Measurements from ENCODE around the gene KY. TPM values are rescaled to one million over a fixed set of nuclear protein-coding genes. Genes with fewer than 3 reads are reported as not detected.

KY gene
- total and polyA plus RNA-seq, 2 of the 8 experiments (the other 6 are each of a cell fraction or from before 2014, with no cell fraction given), result not detected

- no peak overlapping the region for H4K5ac ChIP-seq (ENCODE audit: insufficient read length, low read depth, low read length)
- DNase-seq (ENCODE audit: low read depth in 1 of 2, low spot score in 2 of 2) (no peak), FAIRE-seq (no peak)
- H3K56ac ChIP-seq (replicated peaks; ENCODE audit: insufficient read length, low read depth, low read length), result no peak overlapping the region
- no peaks in the 10 kb centered on the region; a peak in 1 of 7 replicates for H3K27me3 ChIP-seq (replicated peaks in 1 of 4; ENCODE audit: control insufficient read depth in 3 of 4, extremely low read depth in 1 of 4, insufficient read depth in 3 of 4, low read length in 3 of 4)
- WGBS, 2 experiments (ENCODE audit: extremely low coverage in 1 of 2, insufficient coverage in 1 of 2, insufficient read length in 1 of 2, insufficient replicate concordance in 2 of 2, low coverage in 1 of 2, low lambda C conversion rate in 2 of 2, missing lambda C conversion rate in 1 of 2), result 87% methylated on average over 4 of the region's 4 CpGs; no CpG with 5 or more reads in 1 of the 2 experiments
- H3K18ac ChIP-seq (ENCODE audit: extremely low read depth, low read length), result no peak overlapping the region
- H2AK5ac ChIP-seq (ENCODE audit: low read depth, low read length), result no peak overlapping the region
- H3K4me2 ChIP-seq (ENCODE audit: insufficient read depth in 1 of 2, low read depth in 2 of 2, low read length in 2 of 2), result no peak overlapping the region
- POLR2A ChIA-PET (ENCODE audit: partially characterized antibody), result interaction anchor here (0.7 kb wide), 1 partner anchor 14 kb away, joined by 3 read pairs; no protein-coding TSS in a partner anchor
- H3K79me2 ChIP-seq (ENCODE audit: control insufficient read depth in 1 of 2, insufficient read depth in 2 of 2, low read length in 2 of 2), result no peaks in the 10 kb centered on the region
- H3K36me3 ChIP-seq (ENCODE audit: control insufficient read depth in 2 of 4, insufficient read depth in 4 of 4, low read length in 3 of 4), result no peaks in the 10 kb centered on the region
- no peak for TF ChIP-seq KDM5A (IDR thresholded peaks at IDR 0.05; ENCODE audit: low read length)
- no peak for TF ChIP-seq TCF12 (IDR thresholded peaks at IDR 0.05; ENCODE audit: low read depth, low read length)
- TF ChIP-seq, protein P1, sequence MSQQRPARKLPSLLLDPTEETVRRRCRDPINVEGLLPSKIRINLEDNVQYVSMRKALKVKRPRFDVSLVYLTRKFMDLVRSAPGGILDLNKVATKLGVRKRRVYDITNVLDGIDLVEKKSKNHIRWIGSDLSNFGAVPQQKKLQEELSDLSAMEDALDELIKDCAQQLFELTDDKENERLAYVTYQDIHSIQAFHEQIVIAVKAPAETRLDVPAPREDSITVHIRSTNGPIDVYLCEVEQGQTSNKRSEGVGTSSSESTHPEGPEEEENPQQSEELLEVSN (IDR thresholded peaks at IDR 0.05), result no peak
- TF ChIP-seq BRCA1 (IDR thresholded peaks at IDR 0.05; ENCODE audit: low read depth, low read length), result no peak
- no peak for TF ChIP-seq CHD1 (IDR thresholded peaks at IDR 0.05; ENCODE audit: low read depth, low read length)
- TF ChIP-seq MAFK (IDR thresholded peaks at IDR 0.05; ENCODE audit: low read depth, low read length), result no peak
- TF ChIP-seq RNF2 (IDR thresholded peaks at IDR 0.05; ENCODE audit: borderline replicate concordance, low read depth, low read length, missing control alignments, poor library complexity, severe bottlenecking), result no peak
- no peak for TF ChIP-seq NRF1 (IDR thresholded peaks at IDR 0.05; ENCODE audit: low read depth, low read length)
- H4K8ac ChIP-seq (ENCODE audit: extremely low read depth, insufficient read depth, low read length), result no peak overlapping the region
- H3K14ac ChIP-seq (ENCODE audit: insufficient read length), result no peak overlapping the region
- no peak overlapping the region for H2BK20ac ChIP-seq (ENCODE audit: low read length)
- H3K79me1 ChIP-seq (ENCODE audit: low read depth, low read length), result no peaks in the 10 kb centered on the region
- no peaks in the 10 kb centered on the region for H3K9me3 ChIP-seq (ENCODE audit: insufficient read depth in 2 of 2, low read depth in 1 of 2, low read length in 1 of 2)
- CTCF ChIA-PET (ENCODE audit: partially characterized antibody), result interaction anchor here (0.6 to 3.6 kb wide), 13 partner anchors 8 to 826 kb away, joined by 3 to 18 read pairs (median 5); no protein-coding TSS in a partner anchor
- H3K4me1 ChIP-seq (replicated peaks in 1 of 4; ENCODE audit: control insufficient read depth in 3 of 4, insufficient read depth in 4 of 4, low read length in 3 of 4), result peaks cover 0 to 3% (median 0%) of the 10 kb centered on the region in 4 experiments; a peak in 1 of 7 replicates
- H3K9ac ChIP-seq (replicated peaks in 1 of 4; ENCODE audit: extremely low read depth in 1 of 4, low read depth in 3 of 4, low read length in 3 of 4), result no peak overlapping the region
- H2BK120ac ChIP-seq (replicated peaks; ENCODE audit: low read depth, low read length), result no peak overlapping the region
- peaks cover 0 to 2% of the 10 kb centered on the region in 2 experiments for H4K20me1 ChIP-seq (replicated peaks in 1 of 2; ENCODE audit: control insufficient read depth in 1 of 2, insufficient read depth in 2 of 2, low read length in 2 of 2)
- H3K4me3 ChIP-seq (ENCODE audit: extremely low read depth in 1 of 4, insufficient read depth in 2 of 4, low read depth in 3 of 4, low read length in 4 of 4), result no peak overlapping the region
- no peak overlapping the region for H3K4ac ChIP-seq (replicated peaks; ENCODE audit: insufficient read length, low read depth, low read length)
- no peak overlapping the region for H2BK12ac ChIP-seq (ENCODE audit: low read depth, low read length)
- H4K91ac ChIP-seq (replicated peaks; ENCODE audit: insufficient read length, low read length), result no peak overlapping the region
- no peak overlapping the region for H2BK15ac ChIP-seq (ENCODE audit: low read length)
- no peak overlapping the region for H3K27ac ChIP-seq (ENCODE audit: low read depth, low read length)
- no peak overlapping the region for H3K23ac ChIP-seq (ENCODE audit: insufficient read length)
- no peaks in the 10 kb centered on the region for H3K23me2 ChIP-seq (ENCODE audit: low read depth, low read length)
- no peak overlapping the region for H2AFZ ChIP-seq (ENCODE audit: low read length)
- H2BK5ac ChIP-seq (ENCODE audit: low read depth, low read length), result no peak overlapping the region
Observed at GRCh38 chr3:134614955-134615354, 35.9 kb downstream of the KY start.

Measured in H1 (cell line).